Esophagus muscularis mucosa (tissue), 4 donors: Measurements from ENCODE around the gene FREM2. TPM values are rescaled to one million over a fixed set of nuclear protein-coding genes. Genes with fewer than 3 reads are reported as not detected.

ENCODE experiments used
- DNase-seq: peaks from one replicate; pipeline ENCODE4 v3.0.0-alpha.2; 2017; ENCODE audit errors: extremely low spot score
- H3K27ac ChIP-seq, 4 donors: fragments of 200-600 bp; sonication (generic); replicated peaks in 1 of 4; 1 replicate in 3 of 4; 2 replicates in 1 of 4; pipeline ENCODE4 v1.5.1; 2016 to 2019; ENCODE audit warnings: mild to moderate bottlenecking in 1 of 4
- H3K27me3 ChIP-seq, 4 donors: fragments of 200-600 bp; sonication (generic); one replicate each; pipeline versions ENCODE4 v1.5.1 to v1.6.0; 2016 to 2019
- H3K36me3 ChIP-seq, 4 donors: fragments of 200-600 bp; sonication (generic); one replicate each; pipeline ENCODE4 v1.5.1; 2016 to 2019
- H3K4me1 ChIP-seq, 4 donors: fragments of 200-600 bp; sonication (generic); one replicate each; pipeline ENCODE4 v1.5.1; 2016 to 2019
- H3K4me3 ChIP-seq, 4 donors: fragments of 200-600 bp; sonication (generic); 1 replicate in 2 of 4; 2 replicates in 2 of 4; pipeline ENCODE4 v1.5.1; 2016 to 2019; ENCODE audit warnings: mild to moderate bottlenecking in 4 of 4, moderate library complexity in 1 of 4
- H3K9me3 ChIP-seq, 4 donors: fragments of 200-600 bp; sonication (generic); 1 replicate in 3 of 4; 2 replicates in 1 of 4; pipeline ENCODE4 v1.5.1; 2016 to 2019
- EP300 ChIP-seq: sonication (generic); formaldehyde crosslinking; IDR thresholded peaks from one replicate; pipeline ENCODE4 v1.6.1; 2017; ENCODE audit warnings: antibody characterized with exemption
- POLR2A ChIP-seq: fragments of 450-650 bp; IDR thresholded peaks from one replicate; pipeline ENCODE4 v1.6.1; 2017; ENCODE audit warnings: antibody characterized with exemption, moderate library complexity, mild to moderate bottlenecking, low read depth
- POLR2AphosphoS5 ChIP-seq, 2 donors: sonication (generic); formaldehyde crosslinking; IDR thresholded peaks; one replicate each; pipeline ENCODE4 v1.6.1; 2017; ENCODE audit warnings: antibody characterized with exemption in 2 of 2
- whole genome bisulfite sequencing: methylation state at CpG from one replicate; pipeline ENCODE4 v1.1.5; 2018; 5-methylcytosine and 5-hydroxymethylcytosine counted together
- intact Hi-C: fragments of 100-400 bp; cut with DNase I; formaldehyde crosslinking; loops from one replicate; pipeline ENCODE4 v1.15.1; 2023
- total RNA-seq, 4 donors: library from RNA; depleted of rRNA; stranded (reverse); fragments of >200 nt; gene quantifications; one replicate each; pipeline versions ENCODE4 v1.1.0 to v1.2.1, GENCODE V29; 2016
- TF ChIP-seq, protein P1 (sequence below), 3 experiments: fragments of 200-600 bp in 2 of 3; fragments of 450-650 bp in 1 of 3; sonication (generic) in 2 of 3; IDR thresholded peaks; one replicate each; pipeline ENCODE4 v1.5.1; 2017 to 2019; ENCODE audit warnings: antibody characterized with exemption in 3 of 3, mild to moderate bottlenecking in 2 of 3, moderate library complexity in 1 of 3

The FREM2 gene
- total RNA-seq, 4 donors from 2014 or later, result 0.13 to 0.34 (median 0.33) TPM; not detected in 1

DNA sequence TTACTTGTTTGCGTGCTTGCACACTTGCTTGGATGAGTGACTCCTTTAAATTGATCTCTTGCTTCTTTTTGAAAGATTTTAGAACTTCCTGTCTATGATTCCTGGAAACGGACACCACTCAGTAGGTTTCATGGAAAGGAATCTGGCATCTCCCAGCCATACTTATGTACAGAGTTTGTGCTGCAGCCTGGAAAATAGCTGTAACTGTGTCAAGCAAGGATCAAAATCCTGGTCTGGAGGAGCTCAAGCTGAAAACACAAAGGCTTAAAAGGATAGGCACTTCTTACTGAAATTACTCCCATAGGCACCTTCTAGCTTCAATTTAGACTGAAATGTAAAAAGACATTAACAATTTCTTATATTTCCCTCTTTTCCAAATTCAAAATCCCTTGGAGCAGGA, 1.4 kb upstream of the FREM2 start:
- no peaks in the 10 kb centered on the region for H3K36me3 ChIP-seq
- intact Hi-C loops, result loop anchor here (10.0 kb wide), 1 partner anchor 79 kb away; no protein-coding TSS in a partner anchor
- no peak overlapping the region for H3K27ac ChIP-seq
- TF ChIP-seq POLR2A, result no peak
- no peak for TF ChIP-seq EP300
- TF ChIP-seq, protein P1, sequence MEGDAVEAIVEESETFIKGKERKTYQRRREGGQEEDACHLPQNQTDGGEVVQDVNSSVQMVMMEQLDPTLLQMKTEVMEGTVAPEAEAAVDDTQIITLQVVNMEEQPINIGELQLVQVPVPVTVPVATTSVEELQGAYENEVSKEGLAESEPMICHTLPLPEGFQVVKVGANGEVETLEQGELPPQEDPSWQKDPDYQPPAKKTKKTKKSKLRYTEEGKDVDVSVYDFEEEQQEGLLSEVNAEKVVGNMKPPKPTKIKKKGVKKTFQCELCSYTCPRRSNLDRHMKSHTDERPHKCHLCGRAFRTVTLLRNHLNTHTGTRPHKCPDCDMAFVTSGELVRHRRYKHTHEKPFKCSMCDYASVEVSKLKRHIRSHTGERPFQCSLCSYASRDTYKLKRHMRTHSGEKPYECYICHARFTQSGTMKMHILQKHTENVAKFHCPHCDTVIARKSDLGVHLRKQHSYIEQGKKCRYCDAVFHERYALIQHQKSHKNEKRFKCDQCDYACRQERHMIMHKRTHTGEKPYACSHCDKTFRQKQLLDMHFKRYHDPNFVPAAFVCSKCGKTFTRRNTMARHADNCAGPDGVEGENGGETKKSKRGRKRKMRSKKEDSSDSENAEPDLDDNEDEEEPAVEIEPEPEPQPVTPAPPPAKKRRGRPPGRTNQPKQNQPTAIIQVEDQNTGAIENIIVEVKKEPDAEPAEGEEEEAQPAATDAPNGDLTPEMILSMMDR (IDR thresholded peaks at IDR 0.05), result no peak
- TF ChIP-seq POLR2AphosphoS5 (IDR thresholded peaks at IDR 0.05), result no peak
- WGBS, result 64% methylated on average over 2 of the region's 2 CpGs
- peaks cover 0 to 44% (median 10%) of the 10 kb centered on the region in 4 donors for H3K27me3 ChIP-seq
- no peak for DNase-seq
- H3K9me3 ChIP-seq, result no peaks in the 10 kb centered on the region
- no peak overlapping the region for H3K4me3 ChIP-seq
- peaks cover 5 to 28% (median 23%) of the 10 kb centered on the region in 4 donors for H3K4me1 ChIP-seq

DNA sequence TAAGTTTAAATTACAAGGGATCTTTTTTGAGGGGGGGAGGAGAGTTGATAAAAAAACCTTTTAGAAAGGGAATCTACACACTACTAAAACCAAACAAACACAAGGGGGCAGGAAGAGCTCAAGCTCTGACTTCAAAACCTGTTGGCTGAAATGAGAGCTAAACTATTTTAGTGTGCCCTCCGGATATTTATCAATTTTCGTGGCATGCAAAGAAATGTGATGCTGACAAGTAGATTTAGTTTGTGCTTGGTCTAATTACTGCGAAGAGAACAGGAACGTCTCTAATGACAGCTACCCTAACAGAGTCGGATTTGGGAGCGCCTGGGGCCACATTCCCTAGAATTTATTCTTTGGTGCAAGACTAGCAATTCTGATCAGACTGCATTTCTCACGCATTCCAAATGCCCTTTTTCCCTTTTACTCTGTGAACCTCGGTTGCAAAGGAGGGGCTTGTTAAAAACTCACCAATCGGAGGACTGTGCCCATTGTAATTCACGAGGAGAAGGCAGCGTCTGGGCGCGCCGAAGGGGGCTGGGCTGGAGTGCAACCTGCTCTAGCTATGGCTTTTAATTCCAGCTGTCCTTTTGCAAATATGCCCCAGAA, 802 bp upstream of the FREM2 start:
- Histone ChIP-seq H3K9me3 (no peaks in the 10 kb centered on the region), H3K4me3 (peak overlapping the region; percentile 47 to 57 (median 48)), H3K27ac (no peak overlapping the region), H3K4me1 (peaks cover 5 to 28% (median 23%) of the 10 kb centered on the region in 4 donors), H3K27me3 (peaks cover 0 to 44% (median 10%) of the 10 kb centered on the region in 4 donors), H3K36me3 (no peaks in the 10 kb centered on the region)
- intact Hi-C loops, result loop anchor here (10.0 kb wide), 1 partner anchor 79 kb away; no protein-coding TSS in a partner anchor
- under 1% methylated on average over 14 of the region's 14 CpGs for WGBS
- DNase-seq, result no peak
- TF ChIP-seq POLR2AphosphoS5 (IDR thresholded peaks at IDR 0.05), result no peak
- TF ChIP-seq, protein P1 (IDR thresholded peaks at IDR 0.05), result peak in 1 of 3 experiments; percentile 16

DNA sequence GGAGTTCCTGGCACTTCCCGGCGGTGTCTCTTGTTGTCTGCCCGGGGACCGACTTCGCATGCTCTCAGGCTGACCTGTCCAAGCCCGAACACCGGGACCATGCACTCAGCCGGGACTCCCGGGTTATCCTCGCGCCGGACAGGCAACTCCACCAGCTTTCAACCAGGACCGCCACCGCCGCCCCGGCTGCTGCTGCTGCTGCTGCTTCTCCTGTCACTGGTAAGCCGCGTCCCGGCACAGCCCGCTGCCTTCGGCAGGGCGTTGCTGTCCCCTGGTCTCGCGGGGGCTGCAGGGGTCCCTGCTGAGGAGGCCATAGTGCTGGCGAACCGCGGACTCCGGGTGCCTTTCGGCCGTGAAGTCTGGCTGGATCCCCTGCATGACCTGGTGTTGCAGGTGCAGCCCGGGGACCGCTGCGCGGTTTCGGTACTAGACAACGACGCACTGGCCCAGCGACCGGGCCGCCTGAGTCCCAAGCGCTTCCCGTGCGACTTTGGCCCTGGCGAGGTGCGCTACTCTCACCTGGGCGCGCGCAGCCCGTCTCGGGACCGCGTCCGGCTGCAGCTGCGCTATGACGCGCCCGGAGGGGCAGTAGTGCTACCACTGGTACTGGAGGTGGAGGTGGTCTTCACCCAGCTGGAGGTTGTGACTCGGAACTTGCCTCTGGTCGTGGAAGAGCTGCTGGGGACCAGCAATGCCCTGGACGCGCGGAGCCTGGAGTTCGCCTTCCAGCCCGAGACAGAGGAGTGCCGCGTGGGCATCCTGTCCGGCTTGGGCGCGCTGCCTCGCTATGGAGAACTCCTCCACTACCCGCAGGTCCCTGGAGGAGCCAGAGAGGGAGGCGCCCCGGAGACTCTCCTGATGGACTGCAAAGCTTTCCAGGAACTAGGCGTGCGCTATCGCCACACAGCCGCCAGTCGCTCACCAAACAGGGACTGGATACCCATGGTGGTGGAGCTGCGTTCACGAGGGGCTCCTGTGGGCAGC, 661 bp downstream of the FREM2 start:
- no peaks in the 10 kb centered on the region for H3K9me3 ChIP-seq
- H3K36me3 ChIP-seq, result no peaks in the 10 kb centered on the region
- peaks cover 5 to 28% (median 23%) of the 10 kb centered on the region in 4 donors for H3K4me1 ChIP-seq
- intact Hi-C loops, result loop anchor here (10.0 kb wide), 1 partner anchor 77 kb away; no protein-coding TSS in a partner anchor
- no peak for DNase-seq
- 14% methylated on average over 16 of the region's 80 CpGs for WGBS
- H3K27me3 ChIP-seq, result peaks cover 0 to 44% (median 10%) of the 10 kb centered on the region in 4 donors
- TF ChIP-seq, protein P1 (IDR thresholded peaks at IDR 0.05), result no peak
- TF ChIP-seq EP300 (no peak), POLR2AphosphoS5 (IDR thresholded peaks at IDR 0.05) (no peak), POLR2A (no peak)
- H3K4me3 ChIP-seq, result peak overlapping the region; percentile 47 to 57 (median 48)
- no peak overlapping the region for H3K27ac ChIP-seq

DNA sequence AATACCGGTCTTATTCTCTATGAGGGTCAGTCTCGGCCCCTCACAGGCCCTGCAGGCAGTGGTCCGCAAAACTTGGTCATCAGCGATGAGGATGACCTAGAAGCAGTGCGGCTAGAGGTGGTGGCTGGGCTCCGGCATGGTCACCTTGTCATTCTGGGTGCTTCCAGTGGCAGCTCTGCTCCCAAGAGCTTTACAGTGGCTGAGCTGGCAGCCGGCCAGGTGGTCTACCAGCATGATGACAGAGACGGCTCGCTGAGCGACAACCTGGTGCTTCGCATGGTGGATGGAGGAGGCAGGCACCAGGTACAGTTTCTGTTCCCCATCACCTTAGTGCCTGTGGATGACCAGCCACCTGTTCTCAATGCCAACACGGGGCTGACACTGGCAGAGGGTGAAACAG, 1.8 kb downstream of the FREM2 start:
- intact Hi-C loops, result loop anchor here (10.0 kb wide), 1 partner anchor 76 kb away; no protein-coding TSS in a partner anchor
- Histone ChIP-seq H3K9me3 (no peaks in the 10 kb centered on the region), H3K36me3 (no peaks in the 10 kb centered on the region), H3K4me3 (no peak overlapping the region), H3K27ac (no peak overlapping the region), H3K4me1 (peaks cover 5 to 28% (median 23%) of the 10 kb centered on the region in 4 donors), H3K27me3 (peaks cover 0 to 44% (median 10%) of the 10 kb centered on the region in 4 donors)
- no peak for TF ChIP-seq POLR2AphosphoS5 (IDR thresholded peaks at IDR 0.05)
- no peak for TF ChIP-seq POLR2A
- TF ChIP-seq, protein P1 (IDR thresholded peaks at IDR 0.05), result no peak
- no peak for TF ChIP-seq EP300
- DNase-seq, result no peak
- 89% methylated on average over 3 of the region's 12 CpGs for WGBS
